HG03064 (cell line): Measurements from ENCODE around the gene CDYL2.
"Not testable (repeated sequence)": the region's sequence is repeated elsewhere in the genome, so short reads cannot be mapped to it uniquely, and the experiment has no call there.

Source experiments
- ATAC-seq: cut with Tn5 transposase; IDR thresholded peaks from one replicate; pipeline ENCODE4 v1.9.1; 2021; ENCODE audit warnings: low read depth; ENCODE audit not compliant: unreplicated experiment

The CDYL2 gene

GRCh38 chr16:80650281-80650680 lies 154.1 kb downstream of the CDYL2 start:
- ATAC-seq, result not testable (repeated sequence)

- ATAC-seq, result no peak
Measured at GRCh38 chr16:80640316-80640715, 164.1 kb downstream of the CDYL2 start.

- ATAC-seq, result no peak
Measured at GRCh38 chr16:80639636-80640035, 164.8 kb downstream of the CDYL2 start.

GRCh38 chr16:80637621-80638020 lies 166.8 kb downstream of the CDYL2 start:
- no peak for ATAC-seq

GRCh38 chr16:80631581-80631980 lies 172.8 kb downstream of the CDYL2 start:
- ATAC-seq, result no peak

GRCh38 chr16:80628254-80628653 lies 176.1 kb downstream of the CDYL2 start:
- ATAC-seq, result no peak

- peak; percentile 73 for ATAC-seq
Measured at GRCh38 chr16:80627108-80627507, 177.3 kb downstream of the CDYL2 start.

GRCh38 chr16:80623376-80623775 lies 181.0 kb downstream of the CDYL2 start:
- no peak for ATAC-seq

- no peak for ATAC-seq
Measured at GRCh38 chr16:80622007-80622406, 182.4 kb downstream of the CDYL2 start.

- ATAC-seq, result no peak
Measured at GRCh38 chr16:80620736-80621605, 183.4 kb downstream of the CDYL2 start.

GRCh38 chr16:80619824-80620223 lies 184.6 kb downstream of the CDYL2 start:
- no peak for ATAC-seq

- ATAC-seq, result no peak
Measured at GRCh38 chr16:80618862-80619648, 185.3 kb downstream of the CDYL2 start.

GRCh38 chr16:80616362-80616761 lies 188.0 kb downstream of the CDYL2 start:
- ATAC-seq, result no peak

- ATAC-seq, result no peak
Measured at GRCh38 chr16:80615735-80616134, 188.7 kb downstream of the CDYL2 start.

- ATAC-seq, result no peak
Measured at GRCh38 chr16:80614908-80615671, 189.3 kb downstream of the CDYL2 start.

- ATAC-seq, result no peak
Measured at GRCh38 chr16:80612461-80613017, 191.9 kb downstream of the CDYL2 start.

GRCh38 chr16:80611930-80612327 lies 192.5 kb downstream of the CDYL2 start:
- no peak for ATAC-seq

- ATAC-seq, result no peak
Measured at GRCh38 chr16:80611171-80611929, 193.0 kb downstream of the CDYL2 start.

GRCh38 chr16:80610481-80611156 lies 193.8 kb downstream of the CDYL2 start:
- ATAC-seq, result no peak
